GM08714 (cell line): Measurements from ENCODE around the gene CTNNA3.

Experiments used
- H3K4me3 ChIP-seq: fragments of 200-500 bp; sonication (Bioruptor generic); 2 replicates; pipeline ENCODE4 v1.5.1; 2014; ENCODE audit warnings: mild to moderate bottlenecking, low read length, inconsistent platforms
- ZNF274 ChIP-seq: IDR thresholded peaks from 2 replicates; pipeline ENCODE4 v1.6.1; 2012; ENCODE audit warnings: mild to moderate bottlenecking, low read depth, low read length

Gene CTNNA3

DNA sequence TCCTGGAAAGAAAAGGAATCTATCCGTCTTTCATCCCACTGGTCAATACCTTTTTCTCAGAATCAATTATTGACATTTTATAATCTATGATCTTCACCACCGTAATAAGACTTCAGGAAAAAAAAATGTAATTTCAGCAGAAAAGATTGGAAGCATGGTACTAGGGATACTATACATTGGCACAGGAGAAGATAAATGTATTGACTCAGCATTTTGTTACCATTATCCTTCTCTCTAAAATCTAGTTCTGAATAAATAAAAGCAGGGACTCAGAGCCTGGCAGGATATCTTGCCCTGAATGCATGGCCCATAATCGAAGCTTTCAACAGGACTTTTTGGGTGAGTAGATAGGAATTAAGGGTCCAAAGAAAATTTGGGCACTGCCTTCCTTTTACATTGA lies 649.5 kb downstream of the CTNNA3 start:
- no peak for TF ChIP-seq ZNF274
- H3K4me3 ChIP-seq: no peak overlapping the region

GRCh38 chr10:67045404-67045803 lies 650.6 kb downstream of the CTNNA3 start:
- TF ChIP-seq ZNF274: no peak
- H3K4me3 ChIP-seq: no peak overlapping the region

DNA sequence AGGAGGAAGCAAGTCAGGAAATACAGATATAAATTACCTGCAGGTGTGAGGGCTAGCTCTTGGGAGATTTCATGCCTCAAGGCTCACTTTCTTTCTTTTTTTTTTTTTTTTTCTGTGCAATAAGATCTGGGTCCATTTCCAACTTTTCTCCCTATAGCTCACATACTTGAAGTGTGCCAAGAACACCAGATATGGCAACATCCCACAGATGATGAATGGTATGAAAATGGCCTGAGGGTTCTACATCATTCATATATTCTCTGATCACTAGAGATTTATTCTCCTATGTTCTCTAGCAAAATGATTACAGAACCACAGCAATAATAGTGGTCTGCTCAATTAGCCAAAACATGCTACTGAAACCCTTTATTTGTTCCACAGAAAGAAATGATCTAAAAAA lies 653.0 kb downstream of the CTNNA3 start:
- TF ChIP-seq ZNF274: no peak
- no peak overlapping the region for H3K4me3 ChIP-seq

GRCh38 chr10:67036808-67037207 lies 659.2 kb downstream of the CTNNA3 start:
- no peak overlapping the region for H3K4me3 ChIP-seq
- TF ChIP-seq ZNF274: no peak

GRCh38 chr10:67033878-67034277 lies 662.1 kb downstream of the CTNNA3 start:
- H3K4me3 ChIP-seq: no peak overlapping the region
- TF ChIP-seq ZNF274: no peak

GRCh38 chr10:67022099-67022498 lies 673.9 kb downstream of the CTNNA3 start:
- TF ChIP-seq ZNF274: no peak
- H3K4me3 ChIP-seq: no peak overlapping the region

DNA sequence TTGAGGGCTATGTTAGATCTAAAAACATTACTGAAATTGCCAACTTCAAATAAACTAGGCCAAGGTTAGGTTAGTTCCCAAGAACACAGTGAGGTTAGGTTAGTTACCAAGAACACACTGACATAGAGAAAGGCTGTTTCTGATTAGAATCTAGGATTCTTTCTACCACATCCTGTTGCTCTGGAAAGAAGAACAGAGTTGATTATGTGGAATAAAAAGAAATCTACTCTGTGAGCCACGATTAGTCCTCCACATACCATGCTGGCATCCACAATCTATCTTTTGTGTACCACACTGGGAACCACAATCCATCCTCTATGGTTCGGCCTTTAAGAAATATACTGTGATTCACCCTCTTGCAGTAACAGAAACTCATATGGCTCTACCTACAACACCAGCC lies 678.8 kb downstream of the CTNNA3 start:
- no peak for TF ChIP-seq ZNF274
- no peak overlapping the region for H3K4me3 ChIP-seq

DNA sequence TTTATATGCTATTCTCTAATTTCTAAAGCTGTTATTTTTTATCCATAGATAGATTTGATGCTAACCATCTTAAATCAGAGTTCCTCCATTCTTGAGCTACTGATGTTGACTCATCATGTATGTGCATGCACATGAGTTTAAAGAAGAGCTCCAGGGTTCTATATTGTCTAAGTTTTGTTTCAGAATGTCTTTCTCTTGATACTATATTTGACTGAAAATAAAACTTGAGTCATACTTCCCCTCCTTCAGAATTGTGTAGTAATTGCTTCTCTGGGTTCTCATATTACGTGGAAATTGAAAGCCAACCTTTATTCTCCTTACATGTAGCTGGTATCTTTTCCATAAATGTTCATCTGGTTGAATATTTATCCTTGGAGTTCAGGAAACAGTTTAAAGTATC lies 680.8 kb downstream of the CTNNA3 start:
- H3K4me3 ChIP-seq: no peak overlapping the region
- TF ChIP-seq ZNF274: no peak

DNA sequence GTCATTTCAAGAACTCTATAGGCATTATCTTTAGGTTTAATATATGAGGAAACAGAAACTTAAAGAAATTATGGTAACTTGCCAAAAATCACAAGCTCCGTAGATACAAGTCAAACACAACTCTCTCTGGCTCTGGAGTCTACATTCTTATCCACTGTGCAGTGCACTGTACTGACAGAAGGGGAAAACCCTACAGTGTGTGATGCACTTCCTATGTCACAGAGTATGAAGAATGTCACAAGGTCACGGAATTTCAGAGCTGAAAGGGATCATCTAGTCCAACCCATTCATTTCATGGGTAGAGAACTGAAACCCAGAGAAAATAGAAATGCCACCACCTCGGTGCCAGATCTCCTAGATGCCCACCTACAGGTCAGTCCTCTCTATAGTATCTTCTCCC lies 684.0 kb downstream of the CTNNA3 start:
- TF ChIP-seq ZNF274: no peak
- no peak overlapping the region for H3K4me3 ChIP-seq

DNA sequence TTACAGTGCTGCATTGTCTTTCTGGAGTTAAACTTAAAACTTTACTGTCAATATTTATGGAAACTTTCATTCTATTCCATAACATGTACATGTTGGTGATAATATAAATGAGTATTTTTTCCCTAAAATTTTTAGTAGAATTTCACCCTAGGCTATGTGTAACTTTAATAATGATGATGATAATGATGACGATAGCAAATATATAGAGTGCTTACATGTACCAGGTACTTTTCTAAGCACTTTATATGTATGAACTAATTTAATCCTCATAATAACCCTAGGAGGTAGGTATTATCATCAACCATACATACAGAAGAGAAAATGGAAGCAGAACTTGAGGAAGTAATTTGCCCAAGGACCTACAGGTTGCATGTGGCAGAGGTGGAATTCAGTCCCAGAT lies 684.5 kb downstream of the CTNNA3 start:
- no peak overlapping the region for H3K4me3 ChIP-seq
- TF ChIP-seq ZNF274: no peak

DNA sequence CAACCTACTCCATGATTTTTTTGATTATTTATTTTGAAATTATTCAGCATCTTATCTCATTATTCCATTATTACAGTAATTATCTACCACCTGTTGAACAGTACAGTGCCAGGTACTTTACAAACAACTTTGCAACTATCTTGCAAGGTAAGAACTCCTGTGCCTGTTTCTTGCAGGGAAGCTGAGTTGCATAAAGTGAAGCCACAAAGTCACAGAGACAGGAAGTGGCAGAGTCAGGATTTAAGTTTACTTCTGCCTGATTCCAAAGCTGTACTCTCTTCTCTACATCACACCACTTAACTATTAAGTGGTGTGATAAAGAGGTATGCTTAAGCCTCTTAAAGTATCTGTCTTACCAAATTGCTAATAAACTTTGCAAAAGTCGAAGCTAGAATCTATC lies 690.0 kb downstream of the CTNNA3 start:
- no peak for TF ChIP-seq ZNF274
- no peak overlapping the region for H3K4me3 ChIP-seq

GRCh38 chr10:67004690-67005089 lies 691.3 kb downstream of the CTNNA3 start:
- no peak for TF ChIP-seq ZNF274
- no peak overlapping the region for H3K4me3 ChIP-seq

- TF ChIP-seq ZNF274: no peak
- H3K4me3 ChIP-seq: no peak overlapping the region
These were observed 696.0 kb downstream of the CTNNA3 start for GRCh38 chr10:66999762-67000545.

DNA sequence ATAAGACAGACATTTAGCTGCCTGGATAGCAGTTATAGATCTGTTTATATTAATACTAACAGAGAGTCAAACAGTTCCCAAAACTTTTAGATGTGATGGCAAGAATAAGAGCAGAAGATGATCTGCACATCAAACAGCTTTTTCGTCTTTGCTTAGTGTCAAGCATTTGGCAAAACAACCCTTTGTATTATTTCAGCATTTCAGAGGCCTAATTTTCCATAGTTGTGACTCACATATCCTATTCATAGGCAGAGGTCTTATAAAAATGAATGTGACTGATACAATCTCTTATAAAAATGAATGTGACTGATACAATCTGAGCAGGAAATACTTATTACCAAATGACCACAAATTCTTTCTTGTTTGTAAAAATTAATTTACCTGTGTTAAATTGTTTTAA lies 699.0 kb downstream of the CTNNA3 start:
- TF ChIP-seq ZNF274: no peak
- no peak overlapping the region for H3K4me3 ChIP-seq

GRCh38 chr10:66990143-66990830 lies 705.7 kb downstream of the CTNNA3 start:
- TF ChIP-seq ZNF274: no peak
- no peak overlapping the region for H3K4me3 ChIP-seq

DNA sequence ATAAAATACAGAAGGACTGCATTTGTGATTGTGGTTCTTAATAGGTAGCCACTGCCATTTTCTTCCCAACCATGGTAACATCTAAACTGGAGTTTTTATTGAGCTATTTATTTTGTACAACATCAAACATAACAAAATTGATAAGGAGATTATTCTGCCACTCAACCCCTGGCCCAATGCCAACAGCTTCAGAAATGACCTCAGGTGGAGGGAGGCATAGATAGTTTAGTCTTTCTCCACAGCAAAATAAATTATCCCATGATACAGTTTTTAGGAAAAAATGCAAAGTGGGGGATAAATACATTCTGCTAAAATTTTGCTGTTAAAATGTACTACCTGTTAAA lies 712.5 kb downstream of the CTNNA3 start:
- H3K4me3 ChIP-seq: no peak overlapping the region
- no peak for TF ChIP-seq ZNF274
